Small intestine (tissue), 16 donors: ENCODE results near the gene CYP4Z1. TPM values are rescaled to one million over a fixed set of nuclear protein-coding genes. Genes with fewer than 3 reads are reported as not detected.
A peak's percentile ranks its signal among the peaks of the same experiment; 100 is the strongest.

Experiments
- DNase-seq, 2 donors: peaks; one replicate each; pipeline versions ENCODE4 v3.0.0 to v3.0.0-alpha.2; 2013
- FAIRE-seq: peaks from 2 replicates; lab custom pipeline; 2012; peaks lifted over from hg19 to GRCh38; lab: Jason Lieb, UNC
- H3K27ac ChIP-seq, 3 donors: one replicate each; pipeline ENCODE4 v1.5.1; 2013; ENCODE audit warnings: low read length in 2 of 3, mild to moderate bottlenecking in 2 of 3, control low read depth in 1 of 3, inconsistent platforms in 1 of 3, low read depth in 1 of 3, moderate library complexity in 1 of 3
- H3K27me3 ChIP-seq, 3 donors: one replicate each; pipeline ENCODE4 v1.6.1; 2013; ENCODE audit warnings: low read length in 3 of 3, inconsistent platforms in 1 of 3; ENCODE audit not compliant: control insufficient read depth in 3 of 3, insufficient read depth in 3 of 3
- H3K36me3 ChIP-seq, 3 donors: one replicate each; pipeline ENCODE4 v1.6.1; 2013; ENCODE audit warnings: low read length in 3 of 3, inconsistent platforms in 1 of 3, low read depth in 1 of 3, mild to moderate bottlenecking in 1 of 3, moderate library complexity in 1 of 3; ENCODE audit not compliant: control insufficient read depth in 3 of 3, insufficient read depth in 2 of 3
- H3K4me1 ChIP-seq, 3 donors: one replicate each; pipeline ENCODE4 v1.6.1; 2013; ENCODE audit warnings: low read length in 2 of 3, inconsistent platforms in 1 of 3, low read depth in 1 of 3, mild to moderate bottlenecking in 1 of 3, moderate library complexity in 1 of 3; ENCODE audit not compliant: control insufficient read depth in 3 of 3, insufficient read depth in 2 of 3
- H3K4me3 ChIP-seq, 3 donors: one replicate each; pipeline ENCODE4 v1.5.1; 2013; ENCODE audit warnings: low read length in 3 of 3, control low read depth in 1 of 3, inconsistent platforms in 1 of 3, low read depth in 1 of 3, mild to moderate bottlenecking in 1 of 3, moderate library complexity in 1 of 3
- H3K9me3 ChIP-seq, 2 donors: one replicate each; pipeline ENCODE4 v1.6.1; 2013; ENCODE audit warnings: low read depth in 1 of 2, low read length in 1 of 2; ENCODE audit not compliant: control insufficient read depth in 2 of 2, insufficient read depth in 1 of 2
- WGBS, 3 donors: extraction: QIAGEN DNeasy Blood & Tissue Kit; methylation state at CpG; one replicate each; pipeline ENCODE4 v1.1.7; 2013; 5-methylcytosine and 5-hydroxymethylcytosine counted together
- long read RNA-seq, 10 donors: transcript quantifications; one replicate each; lab custom pipeline, GENCODE V29; 2026
- polyA plus RNA-seq, 4 donors: library from polyadenylated mRNA; stranded (reverse) in 3 of 4; unstranded in 1 of 4; fragments of 200-250 nt in 3 of 4; fragments of 120-200 nt in 1 of 4; gene quantifications; one replicate each; pipeline versions ENCODE4 v1.2.1 to v1.2.3, GENCODE V29; 2013
- donor health status: healthy with polysubstance abuse.
- donor health status: control.
- donor health status: control.
- donor health status: Bipolar disorder and iron deficiency.
- donor health status: healthy.

CYP4Z1 gene
- polyA plus RNA-seq, result under 1 TPM in 2 of 4 donors, not detected in 2; 0.06 to 0.10 TPM
- long read RNA-seq, donor 1, result 0 reads
- long read RNA-seq, donor 2, result 0 reads
- long read RNA-seq, donor 3, result 0 reads
- long read RNA-seq, donor 4, result 0 reads
- long read RNA-seq, donor 5, result 0 reads
- long read RNA-seq, donor 6, result 0 reads
- long read RNA-seq, donor 7, result 0 reads
- long read RNA-seq, donor 8, result 0 reads
- long read RNA-seq, donor 9, result 0 reads
- long read RNA-seq, donor 10, result 0 reads

GRCh38 chr1:47067097-47067594, at the start of gene CYP4Z1:
TSS of gene CYP4Z1 (plus strand) at chr1:47067231. CDS start at chr1:47067491, 260 bp downstream.
- no peaks in the 10 kb centered on the region for H3K4me1 ChIP-seq
- no peak within 1 kb of the TSS for H3K27ac ChIP-seq
- H3K27me3 ChIP-seq, result peaks cover 0 to 5% (median 0%) of the 10 kb centered on the region in 3 donors
- DNase-seq, result no peak
- FAIRE-seq, result no peak
- no peaks in the 10 kb centered on the region for H3K36me3 ChIP-seq
- H3K4me3 ChIP-seq, result no peak within 1 kb of the TSS
- no peaks in the 10 kb centered on the region for H3K9me3 ChIP-seq

- Histone ChIP-seq H3K9me3 (no peaks in the 10 kb centered on the region), H3K4me1 (no peaks in the 10 kb centered on the region), H3K27me3 (peaks cover 0 to 15% (median 4%) of the 10 kb centered on the region in 3 donors), H3K4me3 (no peak overlapping the region), H3K27ac (no peak overlapping the region), H3K36me3 (no peaks in the 10 kb centered on the region)
- 73 to 84% (median 77%) methylated on average over 2 of the region's 2 CpGs for WGBS, 3 donors
- FAIRE-seq (no peak), DNase-seq (no peak)
Observed at GRCh38 chr1:47021070-47021469, 46.0 kb upstream of the CYP4Z1 start.

GRCh38 chr1:47023268-47024140, 43.5 kb upstream of the CYP4Z1 start, which contains the start of gene CYP4X1:
TSS of gene CYP4X1 (plus strand) at chr1:47023669. CDS start at chr1:47023818, 149 bp downstream.
- DNase-seq, result peak; percentile 22 to 46
- no peaks in the 10 kb centered on the region for H3K9me3 ChIP-seq

GRCh38 chr1:47024141-47024801, 42.8 kb upstream of the CYP4Z1 start:
- H3K27me3 ChIP-seq, result peaks cover 0 to 15% (median 4%) of the 10 kb centered on the region in 3 donors
- FAIRE-seq, result no peak
- no peaks in the 10 kb centered on the region for H3K36me3 ChIP-seq
- no peak overlapping the region for H3K27ac ChIP-seq
- no peaks in the 10 kb centered on the region for H3K9me3 ChIP-seq
- no peak for DNase-seq
- WGBS, 3 donors, result 14 to 23% (median 19%) methylated on average over 8 of the region's 8 CpGs
- no peaks in the 10 kb centered on the region for H3K4me1 ChIP-seq
- peak overlapping the region in 1 of 3 donors; percentile 28 for H3K4me3 ChIP-seq

More at GRCh38 chr1:47023268-47024140, 43.5 kb upstream of the CYP4Z1 start, which contains the start of gene CYP4X1:
- H3K27me3 ChIP-seq, result peaks cover 0 to 15% (median 4%) of the 10 kb centered on the region in 3 donors
- WGBS, 3 donors, result 1 to 3% (median 3%) methylated on average over 43 to 49 of the region's 49 CpGs
- no peaks in the 10 kb centered on the region for H3K36me3 ChIP-seq
- FAIRE-seq, result no peak
- no peaks in the 10 kb centered on the region for H3K4me1 ChIP-seq
- H3K27ac ChIP-seq, result peak within 1 kb of the TSS in 2 of 3 donors; percentile 28 to 35
- peak within 1 kb of the TSS in 2 of 3 donors; percentile 23 to 28 for H3K4me3 ChIP-seq

GRCh38 chr1:47030170-47030805, 36.7 kb upstream of the CYP4Z1 start:
- WGBS, 3 donors, result 72 to 86% (median 76%) methylated on average over 3 of the region's 3 CpGs
- no peak overlapping the region for H3K4me3 ChIP-seq
- H3K9me3 ChIP-seq, result no peaks in the 10 kb centered on the region
- no peak overlapping the region for H3K27ac ChIP-seq
- H3K36me3 ChIP-seq, result no peaks in the 10 kb centered on the region
- FAIRE-seq (no peak), DNase-seq (no peak)
- H3K4me1 ChIP-seq, result no peaks in the 10 kb centered on the region
- peaks cover 0 to 5% (median 0%) of the 10 kb centered on the region in 3 donors for H3K27me3 ChIP-seq

GRCh38 chr1:47031059-47031458, 36.0 kb upstream of the CYP4Z1 start:
- H3K27ac ChIP-seq, result no peak overlapping the region
- 4 to 30% (median 7%) methylated on average over 3 of the region's 3 CpGs for WGBS, 3 donors

GRCh38 chr1:47031585-47031984, 35.4 kb upstream of the CYP4Z1 start:
- no peaks in the 10 kb centered on the region for H3K9me3 ChIP-seq
- H3K4me1 ChIP-seq, result no peaks in the 10 kb centered on the region
- H3K4me3 ChIP-seq, result no peak overlapping the region
- H3K36me3 ChIP-seq, result no peaks in the 10 kb centered on the region
- 45 to 58% (median 54%) methylated on average over 3 of the region's 3 CpGs for WGBS, 3 donors
- DNase-seq, result no peak
- no peak overlapping the region for H3K27ac ChIP-seq
- H3K27me3 ChIP-seq, result peaks cover 0 to 5% (median 0%) of the 10 kb centered on the region in 3 donors
- FAIRE-seq, result no peak

More at GRCh38 chr1:47031059-47031458, 36.0 kb upstream of the CYP4Z1 start:
- H3K9me3 ChIP-seq, result no peaks in the 10 kb centered on the region
- FAIRE-seq, result no peak
- peaks cover 0 to 5% (median 0%) of the 10 kb centered on the region in 3 donors for H3K27me3 ChIP-seq
- no peak overlapping the region for H3K4me3 ChIP-seq
- no peaks in the 10 kb centered on the region for H3K36me3 ChIP-seq
- H3K4me1 ChIP-seq, result no peaks in the 10 kb centered on the region
- DNase-seq, result peak in 1 of 2 donors; percentile 28
